RCC 7860 (cell line): ENCODE measurements around the gene DOP1B.
A peak's percentile ranks its signal among the peaks of the same experiment; 100 is the strongest.
"Not testable (repeated sequence)": the region's sequence is repeated elsewhere in the genome, so short reads cannot be mapped to it uniquely, and the experiment has no call there.

ENCODE experiments used
- DNase-seq: peaks from one replicate; pipeline ENCODE4 v3.0.0-alpha.2; 2015; ENCODE audit warnings: low spot score
- FAIRE-seq: peaks from 2 replicates; lab custom pipeline; 2012; peaks lifted over from hg19 to GRCh38; lab: Jason Lieb, UNC

The DOP1B gene

GRCh38 chr21:36199021-36199420 lies 42.4 kb downstream of the DOP1B start:
- DNase-seq (no peak), FAIRE-seq (no peak)

- DNase-seq, FAIRE-seq: not testable (repeated sequence)
Observed at GRCh38 chr21:36199575-36199974, 43.0 kb downstream of the DOP1B start.

GRCh38 chr21:36200081-36200561 lies 43.5 kb downstream of the DOP1B start:
- FAIRE-seq (no peak), DNase-seq (no peak)

- FAIRE-seq (peak; percentile 47), DNase-seq (no peak)
Observed at GRCh38 chr21:36202726-36203602, 46.3 kb downstream of the DOP1B start.

GRCh38 chr21:36203603-36203889 lies 46.9 kb downstream of the DOP1B start:
- FAIRE-seq, result peak; percentile 89
- DNase-seq, result peak; percentile 84

GRCh38 chr21:36204980-36205379 lies 48.4 kb downstream of the DOP1B start:
- FAIRE-seq (no peak), DNase-seq (no peak)

- no peak for FAIRE-seq
- DNase-seq, result no peak
Observed at GRCh38 chr21:36205962-36206361, 49.3 kb downstream of the DOP1B start.
